Articular chondrocyte of knee joint (primary cell): Measurements from ENCODE around the gene TBL1XR1. TPM values are rescaled to one million over a fixed set of nuclear protein-coding genes. Genes with fewer than 3 reads are reported as not detected.

ENCODE experiments used
- small RNA-seq: library from RNA; depleted of rRNA; stranded (forward); fragments of <200 nt; gene quantifications from one replicate; pipeline ENCODE3, GENCODE V24; 2012
- total RNA-seq: library from RNA; depleted of rRNA; stranded (reverse); fragments of >200 nt; gene quantifications from 2 replicates; pipeline ENCODE4 v1.2.3, GENCODE V29; 2012

TBL1XR1 gene
- 481 and 541 TPM in 2 replicates for total RNA-seq

GRCh38 chr3:177197041-177197726, at the start of gene TBL1XR1:
TBL1XR1 (minus strand) TSS chr3:177197482; CDS start chr3:177064977, 132,505 bp downstream.

Small RNA genes within 50 kb of the gene (small RNA-seq; reads per million reads assigned to genes)
- not detected for gene RF00019
- not detected for gene RNU6-681P
